ENCODE data around the gene OR1D5. TPM values are rescaled to one million over a fixed set of nuclear protein-coding genes. Genes with fewer than 3 reads are reported as not detected.

OR1D5 gene
- total and polyA plus RNA-seq, 10 of the 15 experiments (the other 5 are each of a cell fraction or from before 2014, with no cell fraction given) = not detected

GRCh38 chr17:3034578-3034920 is 28.9 kb downstream of the OR1D5 start:
- CTCF ChIA-PET = interaction anchor here (0.6 kb wide), 1 partner anchor 21 kb away, joined by 3 read pairs; no protein-coding TSS in a partner anchor

More at GRCh38 chr17:3034578-3034920, 28.9 kb downstream of the OR1D5 start:
- Histone ChIP-seq H3K27me3 (replicated peaks in 1 of 2; ENCODE audit: control insufficient read depth in 2 of 2, insufficient read depth in 2 of 2, low read length in 1 of 2) (no peaks in the 10 kb centered on the region; a peak in 1 of 4 replicates), H3K27ac (ENCODE audit: control insufficient read depth, insufficient read depth) (no peak overlapping the region), H2AFZ (ENCODE audit: control insufficient read depth, low read depth, low read length) (no peak overlapping the region), H3K4me2 (ENCODE audit: control insufficient read depth, insufficient read depth) (no peak overlapping the region), H3K4me1 (ENCODE audit: control insufficient read depth, insufficient read depth, low read length) (no peaks in the 10 kb centered on the region), H3K9ac (ENCODE audit: control insufficient read depth, insufficient read depth, low read length) (no peak overlapping the region), H3K9me3 (replicated peaks; ENCODE audit: control insufficient read depth, insufficient read depth, low read length) (no peaks in the 10 kb centered on the region), H3K79me2 (ENCODE audit: control insufficient read depth, insufficient read depth, low read length) (no peaks in the 10 kb centered on the region), H3K4me3 (no peak overlapping the region), H3K36me3 (ENCODE audit: control insufficient read depth in 2 of 2, insufficient read depth in 2 of 2, low read length in 1 of 2) (no peaks in the 10 kb centered on the region), H4K20me1 (ENCODE audit: control insufficient read depth, insufficient read depth) (no peaks in the 10 kb centered on the region)
- FAIRE-seq = no peak
- no TSS peak for BruUV-seq (replicated peaks)
- TF ChIP-seq SRF (IDR thresholded peaks at IDR 0.05; ENCODE audit: low read depth in 2 of 2, low read length in 2 of 2) (no peak), SMARCA5 (IDR thresholded peaks at IDR 0.05) (no peak), USF1 (IDR thresholded peaks at IDR 0.05; ENCODE audit: borderline replicate concordance, extremely low read length, insufficient read depth, low read depth, low read length) (no peak), IKZF1 (conservative IDR thresholded peaks at IDR 0.05) (no peak), IKZF2 (IDR thresholded peaks at IDR 0.05) (no peak), BCL3 (IDR thresholded peaks at IDR 0.05; ENCODE audit: borderline replicate concordance, insufficient read depth, low read depth, low read length, poor library complexity, severe bottlenecking) (no peak), CREB1 (IDR thresholded peaks at IDR 0.05; ENCODE audit: low read depth) (no peak), RFX5 (IDR thresholded peaks at IDR 0.05; ENCODE audit: low read depth, low read length) (no peak), PBX3 (IDR thresholded peaks at IDR 0.05; ENCODE audit: insufficient replicate concordance, low read depth, low read length) (no peak), CBX5 (IDR thresholded peaks at IDR 0.05; ENCODE audit: low read depth) (no peak)
- in situ Hi-C loops (cut with MboI) = no loop called here
- RAD21 ChIA-PET (ENCODE audit: unreplicated experiment) = no interaction called here
- POLR2A ChIA-PET = no interaction called here
- DNase-seq (ENCODE audit: low read depth, low spot score) = no peak
- no peak for ATAC-seq
- intact Hi-C loops (cut with micrococcal nuclease; ENCODE audit: unreplicated experiment) = no loop called here
- WGBS (ENCODE audit: insufficient coverage, insufficient replicate concordance, low lambda C conversion rate, missing lambda C conversion rate) = 49% methylated on average over 9 of the region's 9 CpGs
- SMC1A ChIA-PET (ENCODE audit: uncharacterized antibody, unreplicated experiment) = no interaction called here

Measured in GM12878 (cell line).